Measurements from ENCODE around the gene SIPA1L2. TPM values are rescaled to one million over a fixed set of nuclear protein-coding genes. Genes with fewer than 3 reads are reported as not detected.

The SIPA1L2 gene
- total and polyA plus RNA-seq, 2 experiments from 2014 or later: 4.1 to 17.0 TPM

DNA sequence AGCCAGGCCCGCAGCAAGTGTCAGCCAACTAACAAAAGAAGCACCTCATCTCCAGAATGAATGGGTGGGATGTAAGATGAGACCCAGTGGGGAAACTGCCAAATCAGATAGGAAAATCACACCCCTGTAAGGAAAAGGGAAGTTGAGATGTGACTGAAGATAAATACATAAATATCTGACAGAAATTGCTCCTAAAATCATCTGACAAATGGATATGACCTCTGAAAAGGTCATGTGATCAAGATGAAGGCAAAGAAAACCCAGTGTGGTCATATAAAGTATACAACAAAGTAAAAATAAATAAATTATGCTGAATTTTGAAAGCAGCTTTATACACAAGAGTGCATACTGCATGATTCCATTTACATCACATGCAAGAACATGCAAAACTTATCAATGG lies 12.7 kb downstream of the SIPA1L2 start (continued):
- TF ChIP-seq CTCF (conservative IDR thresholded peaks at IDR 0.05; ENCODE audit: low read depth in 2 of 2) (no peak), EZH2 (IDR thresholded peaks at IDR 0.05; ENCODE audit: low read depth, unreplicated experiment) (no peak), ETS1 (IDR thresholded peaks at IDR 0.05) (no peak), JUNB (IDR thresholded peaks at IDR 0.05; ENCODE audit: unreplicated experiment) (no peak), EZH2phosphoT487 (IDR thresholded peaks at IDR 0.05; ENCODE audit: unreplicated experiment) (no peak), ZNF114 (CRISPR knock-in tag; IDR thresholded peaks at IDR 0.05) (no peak), STAT1 (IDR thresholded peaks at IDR 0.05; ENCODE audit: unreplicated experiment) (no peak)

- no peak overlapping the region for H3K27ac ChIP-seq (ENCODE audit: low read depth)
- no peaks in the 10 kb centered on the region; the same call in 1 of the 2 replicates for H3K9me2 ChIP-seq (ENCODE audit: insufficient read depth)
- ATAC-seq: no peak
- H3K27me3 ChIP-seq (ENCODE audit: insufficient read depth): no peaks in the 10 kb centered on the region
- H3K4me1 Mint-ChIP-seq: peaks cover 66% of the 10 kb centered on the region
- H3K27me3 Mint-ChIP-seq (ENCODE audit: insufficient read depth, low read depth, poor library complexity): peaks cover 7% of the 10 kb centered on the region
- no peaks in the 10 kb centered on the region for H3K36me3 ChIP-seq (ENCODE audit: insufficient read depth)
- peaks cover 29% of the 10 kb centered on the region for H3K4me1 ChIP-seq (ENCODE audit: insufficient read depth)
- H3K4me3 Mint-ChIP-seq: no peak overlapping the region
- H3K36me3 Mint-ChIP-seq (ENCODE audit: low read depth): no peaks in the 10 kb centered on the region
- no peak overlapping the region for H3K4me2 ChIP-seq
- no peak overlapping the region for H2AFZ ChIP-seq
- H4K20me1 ChIP-seq (replicated peaks; ENCODE audit: insufficient read depth): no peaks in the 10 kb centered on the region
- no peak overlapping the region for H3K4me3 ChIP-seq
- peaks cover 22% of the 10 kb centered on the region; the same call in 1 of the 2 replicates for H3K79me2 ChIP-seq (replicated peaks; ENCODE audit: insufficient read depth)
- DNase-seq (ENCODE audit: low spot score): no peak
- no peak overlapping the region for H3K27ac Mint-ChIP-seq
- H3F3A ChIP-seq (replicated peaks; ENCODE audit: low read depth): no peaks in the 10 kb centered on the region
- H3K9me3 Mint-ChIP-seq: no peaks in the 10 kb centered on the region
- no peak for TF ChIP-seq ZNF331 (CRISPR knock-in tag; IDR thresholded peaks at IDR 0.05; ENCODE audit: low read depth)
- TF ChIP-seq EZH2 (IDR thresholded peaks at IDR 0.05; ENCODE audit: low read depth, unreplicated experiment): no peak
- TF ChIP-seq JUNB (IDR thresholded peaks at IDR 0.05; ENCODE audit: unreplicated experiment): no peak
- no peak for TF ChIP-seq CTCF (conservative IDR thresholded peaks at IDR 0.05; ENCODE audit: low read depth in 2 of 2)
- TF ChIP-seq STAT1 (IDR thresholded peaks at IDR 0.05; ENCODE audit: unreplicated experiment): no peak
- TF ChIP-seq, protein P1, sequence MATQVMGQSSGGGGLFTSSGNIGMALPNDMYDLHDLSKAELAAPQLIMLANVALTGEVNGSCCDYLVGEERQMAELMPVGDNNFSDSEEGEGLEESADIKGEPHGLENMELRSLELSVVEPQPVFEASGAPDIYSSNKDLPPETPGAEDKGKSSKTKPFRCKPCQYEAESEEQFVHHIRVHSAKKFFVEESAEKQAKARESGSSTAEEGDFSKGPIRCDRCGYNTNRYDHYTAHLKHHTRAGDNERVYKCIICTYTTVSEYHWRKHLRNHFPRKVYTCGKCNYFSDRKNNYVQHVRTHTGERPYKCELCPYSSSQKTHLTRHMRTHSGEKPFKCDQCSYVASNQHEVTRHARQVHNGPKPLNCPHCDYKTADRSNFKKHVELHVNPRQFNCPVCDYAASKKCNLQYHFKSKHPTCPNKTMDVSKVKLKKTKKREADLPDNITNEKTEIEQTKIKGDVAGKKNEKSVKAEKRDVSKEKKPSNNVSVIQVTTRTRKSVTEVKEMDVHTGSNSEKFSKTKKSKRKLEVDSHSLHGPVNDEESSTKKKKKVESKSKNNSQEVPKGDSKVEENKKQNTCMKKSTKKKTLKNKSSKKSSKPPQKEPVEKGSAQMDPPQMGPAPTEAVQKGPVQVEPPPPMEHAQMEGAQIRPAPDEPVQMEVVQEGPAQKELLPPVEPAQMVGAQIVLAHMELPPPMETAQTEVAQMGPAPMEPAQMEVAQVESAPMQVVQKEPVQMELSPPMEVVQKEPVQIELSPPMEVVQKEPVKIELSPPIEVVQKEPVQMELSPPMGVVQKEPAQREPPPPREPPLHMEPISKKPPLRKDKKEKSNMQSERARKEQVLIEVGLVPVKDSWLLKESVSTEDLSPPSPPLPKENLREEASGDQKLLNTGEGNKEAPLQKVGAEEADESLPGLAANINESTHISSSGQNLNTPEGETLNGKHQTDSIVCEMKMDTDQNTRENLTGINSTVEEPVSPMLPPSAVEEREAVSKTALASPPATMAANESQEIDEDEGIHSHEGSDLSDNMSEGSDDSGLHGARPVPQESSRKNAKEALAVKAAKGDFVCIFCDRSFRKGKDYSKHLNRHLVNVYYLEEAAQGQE (IDR thresholded peaks at IDR 0.05; ENCODE audit: unreplicated experiment): no peak
Measured at GRCh38 chr1:232615306-232615800, 14.6 kb downstream of the SIPA1L2 start.

Data from GM23338 (cell line).